Natural killer cell (primary cell): Measurements from ENCODE around the gene CCDC87. TPM values are rescaled to one million over a fixed set of nuclear protein-coding genes. Genes with fewer than 3 reads are reported as not detected.

ENCODE experiments used
- ATAC-seq, 3 donors: fragments of 150-1000 bp in 2 of 3; fragments of 200-7000 bp in 1 of 3; cut with Tn5 transposase; 1 replicate in 1 of 3; 2 replicates in 2 of 3; pipeline ENCODE4 v1.10.0; 2021; ENCODE audit warnings: mild to moderate bottlenecking in 2 of 3, moderate library complexity in 2 of 3
- DNase-seq, 2 donors: peaks; one replicate each; pipeline versions ENCODE4 v3.0.0 to v3.0.0-alpha.2; 2013 to 2021; ENCODE audit warnings: mixed read lengths in 1 of 2
- H3K27ac ChIP-seq: one replicate; pipeline ENCODE4 v1.5.1; 2013; ENCODE audit warnings: mild to moderate bottlenecking, low read length
- H3K27me3 ChIP-seq: one replicate; pipeline ENCODE4 v1.6.1; 2013; ENCODE audit warnings: low read length; ENCODE audit not compliant: control insufficient read depth, insufficient read depth
- H3K36me3 ChIP-seq: one replicate; pipeline ENCODE4 v1.6.1; 2013; ENCODE audit warnings: low read length; ENCODE audit not compliant: control insufficient read depth, insufficient read depth
- H3K4me1 ChIP-seq: one replicate; pipeline ENCODE4 v1.6.1; 2013; ENCODE audit warnings: low read length; ENCODE audit not compliant: control insufficient read depth, insufficient read depth
- H3K4me3 ChIP-seq: one replicate; pipeline ENCODE4 v1.5.1; 2013; ENCODE audit warnings: low read length
- H3K9me3 ChIP-seq: one replicate; pipeline ENCODE4 v1.6.1; 2013; ENCODE audit warnings: low read length; ENCODE audit not compliant: control insufficient read depth, insufficient read depth
- H3K27ac Mint-ChIP-seq, 2 donors: one replicate each; pipeline ENCODE4 v1.8.0; 2022; ENCODE audit warnings: mild to moderate bottlenecking in 2 of 2, mixed read lengths in 2 of 2, moderate library complexity in 1 of 2
- H3K27me3 Mint-ChIP-seq, 2 donors: one replicate each; pipeline ENCODE4 v1.8.0; 2022; ENCODE audit warnings: low read depth in 2 of 2, mixed read lengths in 2 of 2
- H3K36me3 Mint-ChIP-seq: one replicate; pipeline ENCODE4 v1.8.0; 2022; ENCODE audit warnings: mixed read lengths
- H3K4me1 Mint-ChIP-seq, 2 donors: one replicate each; pipeline ENCODE4 v1.8.0; 2022; ENCODE audit warnings: mixed read lengths in 2 of 2
- H3K4me3 Mint-ChIP-seq: one replicate; pipeline ENCODE4 v1.8.0; 2022; ENCODE audit warnings: mild to moderate bottlenecking, moderate library complexity, mixed read lengths
- H3K9me3 Mint-ChIP-seq, 2 donors: one replicate each; pipeline ENCODE4 v1.8.0; 2022; ENCODE audit warnings: mixed read lengths in 2 of 2
- CTCF ChIP-seq: fragments of 200-600 bp; IDR thresholded peaks from one replicate; pipeline ENCODE4 v1.8.0; 2022; ENCODE audit warnings: antibody characterized with exemption
- WGBS: methylation state at CpG from one replicate; pipeline ENCODE4 v1.1.7; 2013; ENCODE audit warnings: missing lambda C conversion rate; ENCODE audit not compliant: insufficient coverage; 5-methylcytosine and 5-hydroxymethylcytosine counted together
- intact Hi-C: fragments of 100-400 bp; cut with micrococcal nuclease; formaldehyde crosslinking; loops from one replicate; pipeline ENCODE4 v1.14.2; 2022
- total RNA-seq, 4 donors: library from RNA; stranded (reverse); fragments of 120-200 nt in 1 of 4; gene quantifications; one replicate each; pipeline versions ENCODE4 v1.2.3 to v1.2.4, GENCODE V29; 2013 to 2022

Gene CCDC87
- total RNA-seq, 3 donors from 2014 or later (not counting 1 experiment from before 2014, with no cell fraction given): 0.40 to 0.68 (median 0.49) TPM

GRCh38 chr11:66557733-66558326, 35.0 kb downstream of the CCDC87 start:
- Histone ChIP-seq H3K27ac (no peak overlapping the region), H3K9me3 (no peaks in the 10 kb centered on the region), H3K27me3 (peaks cover 2% of the 10 kb centered on the region), H3K4me3 (no peak overlapping the region), H3K36me3 (no peaks in the 10 kb centered on the region), H3K4me1 (peaks cover 8% of the 10 kb centered on the region)
- intact Hi-C loops: no loop called here
- DNase-seq (no peak), ATAC-seq (no peak)
- Mint-ChIP-seq H3K27ac (no peak overlapping the region), H3K4me1 (no peaks in the 10 kb centered on the region), H3K27me3 (peaks cover 0 to 7% of the 10 kb centered on the region in 2 donors), H3K4me3 (no peak overlapping the region), H3K9me3 (no peaks in the 10 kb centered on the region), H3K36me3 (no peaks in the 10 kb centered on the region)
- WGBS: 93% methylated on average over 24 of the region's 24 CpGs
- no peak for TF ChIP-seq CTCF

DNA sequence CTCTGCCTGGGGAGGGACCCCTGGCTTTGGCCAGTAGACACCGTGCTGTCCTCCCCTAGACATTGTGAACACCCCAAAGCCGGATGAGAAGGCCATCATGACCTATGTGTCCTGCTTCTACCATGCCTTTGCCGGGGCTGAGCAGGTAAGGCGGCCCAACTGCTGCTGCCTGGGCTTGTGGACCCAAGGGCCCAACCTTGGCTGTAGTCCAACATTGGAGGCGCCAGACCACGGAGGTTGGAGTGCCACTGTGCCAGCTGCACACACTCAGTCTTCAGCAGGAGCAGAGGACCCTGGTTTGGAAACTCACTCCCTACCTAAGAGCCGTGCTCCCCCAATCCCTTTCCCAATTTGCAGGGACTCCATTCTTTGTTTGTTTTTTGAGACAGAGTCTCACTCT, 36.8 kb downstream of the CCDC87 start:
- H3K27ac ChIP-seq: no peak overlapping the region
- ATAC-seq (no peak), DNase-seq (no peak)
- Mint-ChIP-seq H3K27me3 (peaks cover 0 to 7% of the 10 kb centered on the region in 2 donors), H3K27ac (no peak overlapping the region), H3K4me1 (no peaks in the 10 kb centered on the region), H3K9me3 (no peaks in the 10 kb centered on the region), H3K36me3 (no peaks in the 10 kb centered on the region), H3K4me3 (no peak overlapping the region)
- H3K27me3 ChIP-seq: peaks cover 2% of the 10 kb centered on the region
- no peaks in the 10 kb centered on the region for H3K36me3 ChIP-seq
- H3K4me3 ChIP-seq: no peak overlapping the region
- peaks cover 8% of the 10 kb centered on the region for H3K4me1 ChIP-seq
- WGBS: 83% methylated on average over 7 of the region's 7 CpGs
- intact Hi-C loops: no loop called here
- H3K9me3 ChIP-seq: no peaks in the 10 kb centered on the region
- TF ChIP-seq CTCF: no peak

DNA sequence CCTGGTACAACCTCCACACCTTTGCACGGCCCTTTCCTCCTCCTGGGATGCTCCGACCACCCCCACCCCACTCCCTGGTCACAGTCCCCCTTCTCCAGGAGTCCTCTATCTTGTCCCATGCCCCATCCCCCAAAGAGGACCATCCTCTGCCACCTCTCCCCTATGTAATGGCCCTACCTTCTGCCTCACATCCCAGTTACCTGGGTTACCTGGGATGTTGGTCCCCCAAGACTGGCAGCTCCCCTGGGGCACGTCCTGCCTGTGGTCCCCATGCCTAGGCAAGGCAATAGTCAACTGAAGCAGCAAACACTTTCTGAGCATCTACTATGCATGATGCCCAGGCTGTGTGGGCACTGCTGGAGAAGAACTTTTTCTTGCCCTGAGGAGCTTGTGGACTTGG, 37.4 kb downstream of the CCDC87 start:
- Histone ChIP-seq H3K36me3 (no peaks in the 10 kb centered on the region), H3K4me3 (no peak overlapping the region), H3K4me1 (peaks cover 8% of the 10 kb centered on the region), H3K9me3 (no peaks in the 10 kb centered on the region), H3K27ac (no peak overlapping the region), H3K27me3 (peaks cover 2% of the 10 kb centered on the region)
- Mint-ChIP-seq H3K4me3 (no peak overlapping the region), H3K27me3 (peaks cover 0 to 7% of the 10 kb centered on the region in 2 donors), H3K36me3 (no peaks in the 10 kb centered on the region), H3K4me1 (no peaks in the 10 kb centered on the region), H3K27ac (no peak overlapping the region), H3K9me3 (no peaks in the 10 kb centered on the region)
- WGBS: 60% methylated on average over 3 of the region's 3 CpGs
- no peak for TF ChIP-seq CTCF
- intact Hi-C loops: no loop called here
- DNase-seq (no peak), ATAC-seq (no peak)

GRCh38 chr11:66554602-66555001, 38.3 kb downstream of the CCDC87 start:
- no peak for DNase-seq
- no peak for ATAC-seq
- Histone ChIP-seq H3K4me1 (peaks cover 8% of the 10 kb centered on the region), H3K27me3 (peaks cover 2% of the 10 kb centered on the region), H3K4me3 (no peak overlapping the region), H3K9me3 (no peaks in the 10 kb centered on the region), H3K36me3 (no peaks in the 10 kb centered on the region), H3K27ac (no peak overlapping the region)
- no peaks in the 10 kb centered on the region for H3K9me3 Mint-ChIP-seq
- H3K4me1 Mint-ChIP-seq: no peaks in the 10 kb centered on the region
- WGBS: 80% methylated on average over 5 of the region's 5 CpGs
- intact Hi-C loops: no loop called here
- no peak for TF ChIP-seq CTCF
- no peak overlapping the region for H3K4me3 Mint-ChIP-seq
- H3K36me3 Mint-ChIP-seq: no peaks in the 10 kb centered on the region
- H3K27me3 Mint-ChIP-seq: peaks cover 0 to 7% of the 10 kb centered on the region in 2 donors
- H3K27ac Mint-ChIP-seq: no peak overlapping the region
